HG02938 (cell line): ENCODE results near the gene GNPDA1.

ENCODE experiments used
- ATAC-seq: cut with Tn5 transposase; IDR thresholded peaks from one replicate; pipeline ENCODE4 v1.9.1; 2021; ENCODE audit warnings: mild to moderate bottlenecking, moderate library complexity; ENCODE audit not compliant: unreplicated experiment

The GNPDA1 gene

GRCh38 chr5:142024771-142025304, 12.0 kb upstream of the GNPDA1 start:
- peak; percentile 100 for ATAC-seq

GRCh38 chr5:142023836-142024235, 11.0 kb upstream of the GNPDA1 start:
- ATAC-seq = no peak

GRCh38 chr5:142020122-142020659, 7.4 kb upstream of the GNPDA1 start:
- no peak for ATAC-seq

DNA sequence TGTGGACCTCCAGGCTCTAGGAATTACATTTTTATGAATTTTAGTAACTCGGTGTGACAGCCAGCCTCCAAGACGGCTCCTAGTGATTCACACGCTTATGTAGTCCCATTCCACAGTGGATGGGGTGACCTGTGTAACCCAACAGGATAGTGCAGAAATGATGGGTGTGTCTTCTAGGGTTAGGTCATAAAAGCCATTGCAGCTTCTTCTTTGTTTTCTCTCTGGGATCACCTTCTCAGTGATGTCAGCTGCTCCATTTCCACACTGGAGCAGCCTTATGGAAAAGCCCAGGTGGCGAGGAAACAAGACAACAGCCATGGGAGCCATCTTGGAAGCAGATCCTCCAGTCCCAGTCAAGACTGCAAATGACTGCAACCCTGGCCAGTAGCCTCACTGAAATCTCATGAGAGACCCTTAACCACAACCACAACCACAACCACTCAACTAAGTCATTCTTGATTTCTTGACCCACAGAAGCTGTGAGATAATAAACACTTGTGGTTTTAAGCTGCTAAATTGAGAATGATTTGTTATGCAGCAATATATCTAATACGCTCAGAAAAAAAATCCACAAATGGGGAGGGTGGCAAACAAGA, 5.1 kb upstream of the GNPDA1 start:
- ATAC-seq = peak; percentile 43

DNA sequence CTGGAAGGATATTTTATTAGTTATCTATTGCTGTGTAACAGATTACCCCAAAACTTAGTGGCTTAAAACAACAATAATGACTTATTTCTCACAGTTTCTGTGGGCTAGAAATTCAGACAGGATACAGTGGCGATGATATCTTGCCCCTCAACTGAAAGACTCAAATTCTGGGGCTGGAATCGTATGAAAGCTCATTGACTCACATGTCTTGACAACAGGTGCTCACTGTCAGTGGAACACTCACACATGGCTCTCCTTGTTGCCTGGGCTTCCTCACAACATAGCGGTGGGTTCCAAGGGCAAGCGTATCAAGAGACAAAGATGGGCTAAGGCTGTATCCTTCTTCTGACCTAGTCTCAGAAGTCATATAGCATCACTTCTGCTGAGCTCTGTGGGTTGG, 3.7 kb upstream of the GNPDA1 start:
- peak; percentile 53 for ATAC-seq

DNA sequence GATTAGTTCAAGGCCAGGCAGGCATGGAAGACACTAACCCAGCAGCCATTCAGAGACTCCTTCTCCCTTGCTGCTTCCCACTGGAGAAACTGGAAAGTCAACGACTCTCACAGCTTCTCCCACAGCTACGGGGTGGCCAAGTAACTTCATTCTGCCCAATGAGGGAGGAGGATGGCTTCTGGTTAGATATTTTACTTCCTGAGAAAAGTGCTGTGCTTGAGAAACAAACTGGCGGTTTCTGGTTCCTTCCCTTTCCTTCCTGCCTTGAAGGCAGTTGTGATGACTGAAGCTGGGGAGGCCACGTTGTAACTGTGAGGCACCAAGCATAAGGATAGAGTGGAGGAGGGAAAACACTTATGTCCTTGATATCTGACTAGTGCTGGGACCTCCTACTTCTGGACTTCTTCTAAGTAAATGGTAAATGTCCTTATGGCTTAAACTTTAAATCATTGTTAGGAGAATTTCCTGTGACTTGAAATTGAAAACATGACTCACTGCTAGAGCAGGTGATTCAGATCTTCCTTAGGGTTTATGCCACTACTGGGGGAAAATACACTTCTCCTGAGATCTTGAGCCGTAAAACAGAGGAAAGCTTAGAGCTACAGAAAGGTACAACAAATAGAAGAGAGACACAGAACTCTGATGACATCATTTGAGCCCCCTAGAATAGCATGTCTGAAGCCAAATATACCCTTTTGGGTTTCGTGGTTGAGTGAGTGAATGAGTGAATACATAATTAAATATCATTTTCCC, 3.1 kb upstream of the GNPDA1 start:
- ATAC-seq = peak; percentile 37

DNA sequence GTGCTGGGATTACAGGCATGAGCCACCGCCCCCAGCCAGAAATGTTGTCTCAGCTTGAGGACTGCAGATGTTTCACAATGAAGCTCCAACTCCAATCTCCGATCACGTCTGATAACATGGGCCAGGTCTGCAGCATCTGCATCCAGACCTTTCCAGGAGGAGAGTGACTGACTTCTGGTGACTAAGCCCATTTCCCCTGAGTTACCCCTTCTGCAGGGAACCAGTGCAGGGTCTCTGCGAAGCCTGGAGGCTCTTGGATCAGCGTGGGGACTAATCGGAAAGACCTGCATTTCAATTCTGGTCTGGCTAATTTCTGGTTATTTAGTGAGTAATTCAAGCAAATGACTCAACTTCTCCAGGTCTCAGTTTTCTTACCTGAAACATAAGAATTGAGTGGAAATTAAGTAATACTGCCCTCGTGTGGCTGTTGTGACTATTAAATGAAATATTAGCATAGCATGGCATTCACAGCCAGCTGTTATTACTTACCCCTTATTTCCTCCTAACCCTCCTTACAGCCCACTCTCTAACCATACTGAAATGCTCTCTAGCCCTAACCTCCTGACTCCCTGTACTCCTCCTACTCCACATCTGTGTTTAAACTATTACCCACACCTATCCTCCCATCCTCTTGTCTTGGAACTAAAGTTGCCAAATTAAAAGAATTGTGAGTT, 2.2 kb upstream of the GNPDA1 start:
- ATAC-seq = peak; percentile 33

GRCh38 chr5:142013734-142014521, 1.1 kb upstream of the GNPDA1 start:
- ATAC-seq = no peak

DNA sequence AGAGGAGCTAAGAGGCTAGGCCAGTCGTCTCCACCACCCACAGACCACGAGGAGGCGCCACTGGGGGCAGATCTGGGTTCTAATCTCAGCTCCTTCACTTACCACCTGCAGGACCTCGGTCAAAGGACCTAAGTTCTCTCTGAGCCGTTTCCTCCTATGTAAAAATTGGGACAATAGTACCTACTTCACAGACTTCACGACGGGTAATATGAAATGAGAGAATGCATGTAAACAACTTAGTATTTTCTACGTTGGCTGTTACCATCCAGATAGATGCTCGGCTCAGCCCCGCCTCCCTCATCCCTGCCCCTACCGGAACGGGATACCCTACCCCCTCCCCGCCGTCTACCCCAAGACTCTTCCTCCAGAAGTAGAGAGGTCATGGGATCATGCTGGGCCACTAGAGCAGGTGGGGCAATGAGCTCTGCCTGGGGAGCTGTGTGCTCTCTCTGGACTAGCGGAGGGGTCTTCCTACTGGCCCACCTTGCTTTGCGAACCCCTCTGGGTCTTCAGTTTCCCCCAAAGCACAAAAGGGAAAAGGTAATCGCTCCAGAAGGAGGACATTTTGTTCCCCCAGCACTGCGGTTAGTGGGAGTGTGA, 541 bp downstream of the GNPDA1 start:
- ATAC-seq = no peak

DNA sequence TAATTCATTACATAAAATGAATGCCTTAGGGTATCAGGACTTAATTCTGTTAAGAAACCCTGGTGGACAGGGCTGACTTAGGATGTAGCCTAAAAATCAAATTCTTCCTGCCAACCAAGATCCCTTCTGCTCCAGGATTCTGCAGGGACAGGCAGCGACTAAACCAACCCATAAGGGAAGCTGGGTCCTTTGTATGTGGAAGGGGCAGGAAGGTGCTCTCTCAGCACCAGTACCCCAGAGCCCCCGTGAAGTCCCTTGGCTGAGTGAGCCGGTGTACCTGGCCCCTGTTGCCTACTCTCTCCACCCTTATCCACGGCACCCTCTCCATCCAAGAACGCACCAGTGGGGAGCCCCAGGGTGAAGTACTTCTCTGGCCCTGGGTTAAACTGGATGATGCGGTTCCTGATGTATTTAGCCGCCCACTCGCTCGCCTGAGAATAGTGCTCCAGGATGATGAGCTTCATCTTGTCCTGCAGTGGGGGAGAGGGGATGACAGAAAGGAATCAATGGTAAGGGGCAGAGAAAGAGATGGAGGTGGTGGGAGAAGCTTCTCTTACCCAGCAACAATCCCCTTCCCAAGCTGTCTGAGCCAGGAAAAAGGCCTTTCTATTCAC, 1.1 kb downstream of the GNPDA1 start:
- no peak for ATAC-seq

GRCh38 chr5:142009886-142010285, 2.9 kb downstream of the GNPDA1 start:
- ATAC-seq = no peak

- no peak for ATAC-seq
These were observed 4.0 kb downstream of the GNPDA1 start for GRCh38 chr5:142008813-142009212.

- peak; percentile 17 for ATAC-seq
These were observed 5.6 kb downstream of the GNPDA1 start for GRCh38 chr5:142007237-142007544.

DNA sequence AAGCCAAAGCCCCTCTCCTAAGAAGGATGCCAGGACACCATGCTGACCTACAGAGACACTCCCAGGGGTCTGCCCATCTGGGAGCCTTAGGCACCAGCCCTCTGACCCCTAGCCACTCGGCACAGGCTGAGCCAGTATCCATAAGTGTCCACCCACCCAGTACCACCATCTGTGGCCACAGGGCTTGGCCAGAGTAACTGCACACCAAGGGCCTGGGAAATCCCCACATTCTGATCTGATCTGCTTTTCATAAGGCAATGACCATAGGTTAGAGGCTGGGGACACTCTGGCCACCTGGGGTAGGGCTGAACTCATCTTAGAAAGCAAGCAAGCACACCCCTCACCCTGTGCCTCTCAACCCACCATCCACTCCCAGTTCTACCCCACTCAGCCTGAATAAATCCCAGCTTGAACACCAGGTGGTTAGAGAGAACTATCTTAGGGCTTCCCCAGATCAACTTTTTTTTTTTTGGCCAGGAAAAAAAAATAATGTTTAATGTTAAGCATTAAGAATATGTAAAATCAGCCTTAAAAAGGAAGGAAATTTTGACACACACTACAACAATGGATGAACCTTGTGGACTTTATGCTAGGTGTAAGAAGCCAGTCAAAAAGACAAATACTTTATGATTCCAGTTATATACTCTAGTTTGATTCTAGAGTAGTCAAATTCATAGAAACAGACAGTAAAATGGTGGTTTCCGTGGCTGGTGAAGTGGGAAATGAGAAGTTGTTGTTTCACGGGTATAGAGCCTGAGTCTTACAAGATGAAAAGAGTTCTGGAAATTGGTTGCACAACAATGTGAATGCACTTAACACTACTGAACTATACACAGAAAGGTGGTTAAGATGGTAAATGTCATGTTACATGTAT, 6.2 kb downstream of the GNPDA1 start:
- ATAC-seq = peak; percentile 45

DNA sequence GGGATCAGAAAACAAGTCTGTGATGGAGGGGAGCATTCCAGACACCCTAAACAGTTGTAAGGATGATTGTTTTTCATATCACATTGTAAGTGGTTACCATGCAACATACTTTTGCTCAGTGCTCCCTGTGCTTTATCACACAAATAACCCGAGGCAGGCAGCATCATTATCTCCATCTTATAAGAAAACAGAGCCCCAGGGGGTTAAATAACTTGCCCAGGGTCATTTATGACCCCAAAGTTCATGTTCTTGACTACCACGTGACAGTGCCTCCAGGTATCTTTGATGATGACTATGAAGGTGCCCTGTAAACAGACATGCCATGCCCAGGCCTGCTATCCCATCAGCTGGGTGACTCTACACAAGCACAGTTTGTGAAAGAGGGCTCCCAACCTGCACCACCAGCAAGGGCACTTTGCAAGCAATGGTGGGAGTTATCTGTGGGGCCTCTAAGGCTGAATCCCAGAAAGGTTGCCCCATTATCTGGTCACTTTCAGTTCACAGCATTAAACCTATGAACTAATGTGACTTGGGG, 9.5 kb downstream of the GNPDA1 start:
- ATAC-seq = no peak

GRCh38 chr5:142000704-142001484, 11.9 kb downstream of the GNPDA1 start:
- ATAC-seq = no peak

DNA sequence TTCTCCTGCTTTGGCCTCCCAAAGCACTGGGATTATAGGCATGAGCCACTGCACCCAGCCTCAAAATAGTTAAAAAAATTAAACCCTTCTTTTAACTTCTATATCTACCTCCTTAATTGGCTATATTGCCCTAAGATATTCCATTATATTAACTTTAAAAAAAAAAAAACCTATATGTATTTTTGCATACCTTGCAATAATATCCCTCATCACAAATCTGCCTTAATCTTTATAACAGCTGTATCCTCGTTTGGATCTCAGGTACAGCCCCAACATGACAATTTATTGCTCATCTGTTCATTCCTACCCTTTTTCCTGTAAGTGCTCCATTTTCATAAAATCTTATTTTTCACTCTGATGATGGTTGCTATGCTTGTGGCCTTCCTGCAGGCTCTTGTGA, 12.7 kb downstream of the GNPDA1 start:
- ATAC-seq = no peak

DNA sequence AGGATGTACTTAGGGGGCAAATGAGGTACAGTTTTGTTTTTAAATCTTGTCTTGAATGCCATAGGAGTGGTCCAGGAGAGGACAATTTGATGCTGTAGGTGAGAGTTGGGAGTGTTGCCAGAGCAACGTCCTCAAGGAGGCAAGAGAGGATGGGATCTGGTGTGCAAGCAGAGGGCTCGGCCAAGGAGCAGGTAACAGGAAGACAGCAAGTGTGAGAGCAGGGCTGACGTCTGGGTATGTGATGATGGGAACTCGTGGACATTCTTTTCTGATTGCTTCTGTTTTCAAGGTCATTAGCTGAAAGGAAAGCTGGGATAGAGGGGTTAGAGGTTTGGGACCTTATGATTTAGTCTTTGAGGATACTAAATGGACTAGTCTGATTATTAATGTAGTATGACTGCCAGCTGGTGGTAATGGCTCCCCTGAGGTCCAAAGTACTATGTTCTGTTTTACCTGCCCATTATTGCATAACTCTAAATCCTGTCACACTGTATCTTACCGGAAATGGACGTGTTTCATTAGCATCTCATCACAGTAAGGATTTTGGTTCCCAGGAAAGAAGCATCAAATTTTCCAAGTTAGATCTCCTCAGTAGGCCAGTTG, 15.4 kb downstream of the GNPDA1 start:
- ATAC-seq = no peak
